HEK293 (cell line): Measurements from ENCODE around the gene OXNAD1.
A peak's percentile ranks its signal among the peaks of the same experiment; 100 is the strongest.

Source experiments
- EGR2 ChIP-seq: fragments of 450-650 bp; formaldehyde crosslinking; IDR thresholded peaks from 2 replicates; pipeline ENCODE4 v1.5.1; 2016; ENCODE audit warnings: low read depth, missing biosample characterization, missing genetic modification characterization
- GLIS2 ChIP-seq: fragments of 450-650 bp; formaldehyde crosslinking; IDR thresholded peaks from 2 replicates; pipeline ENCODE4 v1.5.1; 2016; ENCODE audit warnings: missing biosample characterization, missing genetic modification characterization
- KLF1 ChIP-seq: fragments of 450-650 bp; formaldehyde crosslinking; IDR thresholded peaks from 2 replicates; pipeline ENCODE4 v1.5.1; 2016; ENCODE audit warnings: missing biosample characterization, missing genetic modification characterization
- KLF16 ChIP-seq: fragments of 450-650 bp; formaldehyde crosslinking; IDR thresholded peaks from 2 replicates; pipeline ENCODE4 v1.5.1; 2017; ENCODE audit warnings: missing biosample characterization, missing genetic modification characterization
- KLF8 ChIP-seq: fragments of 450-650 bp; formaldehyde crosslinking; IDR thresholded peaks from 2 replicates; pipeline ENCODE4 v1.5.1; 2016; ENCODE audit warnings: missing biosample characterization, missing genetic modification characterization
- MYNN ChIP-seq: fragments of 450-650 bp; formaldehyde crosslinking; IDR thresholded peaks from 2 replicates; pipeline ENCODE4 v1.5.1; 2016; ENCODE audit warnings: missing biosample characterization, missing genetic modification characterization, borderline replicate concordance
- REPIN1 ChIP-seq: fragments of 450-650 bp; formaldehyde crosslinking; IDR thresholded peaks from 2 replicates; pipeline ENCODE4 v1.5.1; 2017; ENCODE audit warnings: missing biosample characterization, missing genetic modification characterization, low read depth
- SP3 ChIP-seq: fragments of 450-650 bp; formaldehyde crosslinking; IDR thresholded peaks from 2 replicates; pipeline ENCODE4 v1.5.1; 2016; ENCODE audit warnings: missing biosample characterization, missing genetic modification characterization
- WT1 ChIP-seq: fragments of 450-650 bp; formaldehyde crosslinking; IDR thresholded peaks from 2 replicates; pipeline ENCODE4 v1.5.1; 2016; ENCODE audit warnings: missing biosample characterization, missing genetic modification characterization
- YY2 ChIP-seq: fragments of 450-650 bp; formaldehyde crosslinking; IDR thresholded peaks from 2 replicates; pipeline ENCODE4 v1.5.1; 2016; ENCODE audit warnings: missing biosample characterization, missing genetic modification characterization
- ZFHX2 ChIP-seq: fragments of 450-650 bp; formaldehyde crosslinking; conservative IDR thresholded peaks from 2 replicates; pipeline ENCODE4 v1.5.1; 2016; ENCODE audit warnings: missing biosample characterization, missing genetic modification characterization
- ZNF114 ChIP-seq: fragments of 450-650 bp; formaldehyde crosslinking; IDR thresholded peaks from 2 replicates; pipeline ENCODE4 v1.5.0; 2017; ENCODE audit warnings: missing biosample characterization, missing genetic modification characterization
- ZNF2 ChIP-seq: fragments of 450-650 bp; formaldehyde crosslinking; IDR thresholded peaks from 2 replicates; pipeline ENCODE4 v1.5.1; 2016; ENCODE audit warnings: missing biosample characterization, missing genetic modification characterization
- ZNF302 ChIP-seq: fragments of 450-650 bp; formaldehyde crosslinking; IDR thresholded peaks from 2 replicates; pipeline ENCODE4 v1.5.1; 2016; ENCODE audit warnings: missing biosample characterization, missing genetic modification characterization, low read depth
- ZNF335 ChIP-seq: fragments of 450-650 bp; formaldehyde crosslinking; conservative IDR thresholded peaks from 2 replicates; pipeline ENCODE4 v1.5.1; 2016; ENCODE audit warnings: missing biosample characterization, missing genetic modification characterization
- ZNF366 ChIP-seq: fragments of 450-650 bp; formaldehyde crosslinking; conservative IDR thresholded peaks from 2 replicates; pipeline ENCODE4 v1.5.1; 2016; ENCODE audit warnings: missing biosample characterization, missing genetic modification characterization
- ZNF416 ChIP-seq: fragments of 450-650 bp; formaldehyde crosslinking; IDR thresholded peaks from 2 replicates; pipeline ENCODE4 v1.5.1; 2016; ENCODE audit warnings: missing biosample characterization, missing genetic modification characterization
- ZNF473 ChIP-seq: fragments of 450-650 bp; formaldehyde crosslinking; IDR thresholded peaks from 2 replicates; pipeline ENCODE4 v1.5.1; 2017; ENCODE audit warnings: missing biosample characterization, missing genetic modification characterization
- ZNF501 ChIP-seq: fragments of 450-650 bp; formaldehyde crosslinking; IDR thresholded peaks from 2 replicates; pipeline ENCODE4 v1.5.1; 2016; ENCODE audit warnings: missing biosample characterization, missing genetic modification characterization
- ZNF600 ChIP-seq: fragments of 450-650 bp; formaldehyde crosslinking; IDR thresholded peaks from 2 replicates; pipeline ENCODE4 v1.5.1; 2016; ENCODE audit warnings: missing biosample characterization, missing genetic modification characterization
- TF ChIP-seq, protein P1 (sequence below): fragments of 450-650 bp; formaldehyde crosslinking; IDR thresholded peaks from 2 replicates; pipeline ENCODE4 v1.5.1; 2017; ENCODE audit warnings: missing biosample characterization, missing genetic modification characterization
- TF ChIP-seq, protein P2 (sequence below): fragments of 450-650 bp; formaldehyde crosslinking; IDR thresholded peaks from 2 replicates; pipeline ENCODE4 v1.5.1; 2016; ENCODE audit warnings: missing biosample characterization, missing genetic modification characterization
- TF ChIP-seq, protein P3 (sequence below): fragments of 450-650 bp; formaldehyde crosslinking; IDR thresholded peaks from 2 replicates; pipeline ENCODE4 v1.5.1; 2016; ENCODE audit warnings: missing biosample characterization, missing genetic modification characterization
- TF ChIP-seq, protein P4 (sequence below): fragments of 450-650 bp; formaldehyde crosslinking; IDR thresholded peaks from 2 replicates; pipeline ENCODE4 v1.5.1; 2016; ENCODE audit warnings: missing biosample characterization, missing genetic modification characterization, low read depth

OXNAD1 gene

DNA sequence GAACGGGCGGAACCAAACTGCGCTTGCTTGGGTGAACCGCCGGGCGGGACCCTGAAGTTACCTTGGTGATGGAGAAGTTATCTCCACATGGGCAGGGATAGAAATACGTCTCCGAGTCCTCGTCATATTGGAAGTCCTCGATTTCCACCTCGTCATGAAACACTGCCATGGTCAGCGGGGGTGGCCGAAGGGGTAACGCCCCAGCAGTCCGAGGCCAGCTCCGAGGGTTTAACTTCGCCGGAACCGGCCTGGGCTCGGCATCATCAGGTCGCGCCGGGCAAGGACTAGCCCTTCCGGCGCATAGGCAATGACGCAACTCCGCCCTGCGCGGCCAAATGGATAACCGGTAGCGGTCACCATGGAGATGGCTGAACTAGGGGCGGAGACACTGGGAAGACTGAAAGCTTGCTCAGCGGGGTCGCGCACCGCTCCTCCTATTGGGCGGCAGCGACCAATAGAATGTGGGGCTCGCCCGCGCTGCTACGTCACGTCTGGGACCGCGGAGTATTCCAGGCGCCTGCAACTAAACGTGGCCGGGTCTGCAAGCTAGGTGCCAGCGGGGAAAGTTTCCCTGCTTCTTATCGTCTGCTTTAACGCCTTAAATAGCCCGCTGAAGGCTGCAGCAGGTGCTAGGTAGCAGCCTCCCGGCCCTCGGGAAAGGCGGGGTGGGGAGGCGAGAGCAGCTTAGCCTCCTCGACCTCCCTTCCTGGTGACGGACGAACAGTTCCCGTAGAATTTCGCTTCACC is at the start of gene OXNAD1, which contains the start of gene DPH3 (continued):
- TF ChIP-seq, protein P1, sequence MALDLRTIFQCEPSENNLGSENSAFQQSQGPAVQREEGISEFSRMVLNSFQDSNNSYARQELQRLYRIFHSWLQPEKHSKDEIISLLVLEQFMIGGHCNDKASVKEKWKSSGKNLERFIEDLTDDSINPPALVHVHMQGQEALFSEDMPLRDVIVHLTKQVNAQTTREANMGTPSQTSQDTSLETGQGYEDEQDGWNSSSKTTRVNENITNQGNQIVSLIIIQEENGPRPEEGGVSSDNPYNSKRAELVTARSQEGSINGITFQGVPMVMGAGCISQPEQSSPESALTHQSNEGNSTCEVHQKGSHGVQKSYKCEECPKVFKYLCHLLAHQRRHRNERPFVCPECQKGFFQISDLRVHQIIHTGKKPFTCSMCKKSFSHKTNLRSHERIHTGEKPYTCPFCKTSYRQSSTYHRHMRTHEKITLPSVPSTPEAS = no peak
- no peak for TF ChIP-seq ZNF473 (tag by site-specific recombination)
- peak; percentile 95 for TF ChIP-seq KLF8 (tag by site-specific recombination)
- TF ChIP-seq, protein P2, sequence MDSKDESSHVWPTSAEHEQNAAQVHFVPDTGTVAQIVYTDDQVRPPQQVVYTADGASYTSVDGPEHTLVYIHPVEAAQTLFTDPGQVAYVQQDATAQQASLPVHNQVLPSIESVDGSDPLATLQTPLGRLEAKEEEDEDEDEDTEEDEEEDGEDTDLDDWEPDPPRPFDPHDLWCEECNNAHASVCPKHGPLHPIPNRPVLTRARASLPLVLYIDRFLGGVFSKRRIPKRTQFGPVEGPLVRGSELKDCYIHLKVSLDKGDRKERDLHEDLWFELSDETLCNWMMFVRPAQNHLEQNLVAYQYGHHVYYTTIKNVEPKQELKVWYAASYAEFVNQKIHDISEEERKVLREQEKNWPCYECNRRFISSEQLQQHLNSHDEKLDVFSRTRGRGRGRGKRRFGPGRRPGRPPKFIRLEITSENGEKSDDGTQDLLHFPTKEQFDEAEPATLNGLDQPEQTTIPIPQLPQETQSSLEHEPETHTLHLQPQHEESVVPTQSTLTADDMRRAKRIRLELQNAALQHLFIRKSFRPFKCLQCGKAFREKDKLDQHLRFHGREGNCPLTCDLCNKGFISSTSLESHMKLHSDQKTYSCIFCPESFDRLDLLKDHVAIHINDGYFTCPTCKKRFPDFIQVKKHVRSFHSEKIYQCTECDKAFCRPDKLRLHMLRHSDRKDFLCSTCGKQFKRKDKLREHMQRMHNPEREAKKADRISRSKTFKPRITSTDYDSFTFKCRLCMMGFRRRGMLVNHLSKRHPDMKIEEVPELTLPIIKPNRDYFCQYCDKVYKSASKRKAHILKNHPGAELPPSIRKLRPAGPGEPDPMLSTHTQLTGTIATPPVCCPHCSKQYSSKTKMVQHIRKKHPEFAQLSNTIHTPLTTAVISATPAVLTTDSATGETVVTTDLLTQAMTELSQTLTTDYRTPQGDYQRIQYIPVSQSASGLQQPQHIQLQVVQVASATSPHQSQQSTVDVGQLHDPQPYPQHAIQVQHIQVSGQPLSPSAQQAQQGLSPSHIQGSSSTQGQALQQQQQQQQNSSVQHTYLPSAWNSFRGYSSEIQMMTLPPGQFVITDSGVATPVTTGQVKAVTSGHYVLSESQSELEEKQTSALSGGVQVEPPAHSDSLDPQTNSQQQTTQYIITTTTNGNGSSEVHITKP (tag by site-specific recombination) = peak; percentile 100
- TF ChIP-seq ZNF114 (tag by site-specific recombination) = no peak
- TF ChIP-seq ZNF600 (tag by site-specific recombination) = peak; percentile 75; the same call in 1 of the 2 replicates
- no peak for TF ChIP-seq ZNF416 (tag by site-specific recombination)
- TF ChIP-seq MYNN (tag by site-specific recombination) = peak; percentile 40; the same call in 1 of the 2 replicates
- TF ChIP-seq REPIN1 (tag by site-specific recombination) = 0 out of 2 replicates have a peak, but pooled peaks have one; percentile 70
- peak; percentile 79 for TF ChIP-seq KLF1 (tag by site-specific recombination)
- TF ChIP-seq ZNF335 (tag by site-specific recombination) = peak; percentile 57
- TF ChIP-seq, protein P3, sequence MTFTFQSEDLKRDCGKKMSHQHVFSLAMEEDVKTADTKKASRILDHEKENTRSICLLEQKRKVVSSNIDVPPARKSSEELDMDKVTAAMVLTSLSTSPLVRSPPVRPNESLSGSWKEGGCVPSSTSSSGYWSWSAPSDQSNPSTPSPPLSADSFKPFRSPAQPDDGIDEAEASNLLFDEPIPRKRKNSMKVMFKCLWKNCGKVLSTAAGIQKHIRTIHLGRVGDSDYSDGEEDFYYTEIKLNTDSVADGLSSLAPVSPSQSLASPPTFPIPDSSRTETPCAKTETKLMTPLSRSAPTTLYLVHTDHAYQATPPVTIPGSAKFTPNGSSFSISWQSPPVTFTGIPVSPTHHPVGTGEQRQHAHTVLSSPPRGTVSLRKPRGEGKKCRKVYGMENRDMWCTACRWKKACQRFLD = peak; percentile 99
- peak; percentile 91 for TF ChIP-seq SP3
- TF ChIP-seq ZNF2 = peak; percentile 41; the same call in 1 of the 2 replicates
- peak; percentile 80; the same call in 1 of the 2 replicates for TF ChIP-seq KLF16 (tag by site-specific recombination)
- peak; percentile 56; the same call in 1 of the 2 replicates for TF ChIP-seq ZNF366 (tag by site-specific recombination)
- TF ChIP-seq ZNF501 (tag by site-specific recombination) = peak; percentile 63; the same call in 1 of the 2 replicates
- peak; percentile 70; the same call in 1 of the 2 replicates for TF ChIP-seq EGR2 (tag by site-specific recombination)
- peak; percentile 11; the same call in 1 of the 2 replicates for TF ChIP-seq GLIS2 (tag by site-specific recombination)
- 0 out of 2 replicates have a peak, but pooled peaks have one; percentile 7 for TF ChIP-seq WT1
- TF ChIP-seq, protein P4, sequence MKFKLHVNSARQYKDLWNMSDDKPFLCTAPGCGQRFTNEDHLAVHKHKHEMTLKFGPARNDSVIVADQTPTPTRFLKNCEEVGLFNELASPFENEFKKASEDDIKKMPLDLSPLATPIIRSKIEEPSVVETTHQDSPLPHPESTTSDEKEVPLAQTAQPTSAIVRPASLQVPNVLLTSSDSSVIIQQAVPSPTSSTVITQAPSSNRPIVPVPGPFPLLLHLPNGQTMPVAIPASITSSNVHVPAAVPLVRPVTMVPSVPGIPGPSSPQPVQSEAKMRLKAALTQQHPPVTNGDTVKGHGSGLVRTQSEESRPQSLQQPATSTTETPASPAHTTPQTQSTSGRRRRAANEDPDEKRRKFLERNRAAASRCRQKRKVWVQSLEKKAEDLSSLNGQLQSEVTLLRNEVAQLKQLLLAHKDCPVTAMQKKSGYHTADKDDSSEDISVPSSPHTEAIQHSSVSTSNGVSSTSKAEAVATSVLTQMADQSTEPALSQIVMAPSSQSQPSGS (tag by site-specific recombination) = peak; percentile 90
- TF ChIP-seq ZNF302 = no peak
- peak; percentile 49 for TF ChIP-seq YY2 (tag by site-specific recombination)
- peak; percentile 75 for TF ChIP-seq ZFHX2 (tag by site-specific recombination)
